ENCODE data around the gene NBPF6.
"Not testable (repeated sequence)": the region's sequence is repeated elsewhere in the genome, so short reads cannot be mapped to it uniquely, and the experiment has no call there.

NBPF6 gene

DNA sequence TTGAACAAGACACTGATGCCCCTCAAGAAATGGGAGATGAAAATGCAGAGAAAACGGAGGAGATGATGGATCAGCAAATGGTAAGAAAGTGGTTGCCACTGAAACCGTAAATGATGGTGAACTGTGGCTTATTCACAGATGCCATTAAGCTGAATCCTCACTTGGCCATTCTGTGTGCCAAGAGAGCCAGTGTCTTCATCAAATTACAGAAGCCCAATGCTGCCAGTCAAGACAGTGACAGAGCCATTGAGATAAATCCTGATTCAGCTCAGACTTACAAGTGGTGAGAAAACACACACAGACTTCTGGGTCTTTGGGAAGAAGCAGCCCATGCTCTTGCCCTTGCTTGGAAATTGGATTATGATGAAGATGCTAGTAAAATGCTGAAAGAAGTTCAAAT is 52.5 kb downstream of the NBPF6 start:
- no peak for DNase-seq

DNA sequence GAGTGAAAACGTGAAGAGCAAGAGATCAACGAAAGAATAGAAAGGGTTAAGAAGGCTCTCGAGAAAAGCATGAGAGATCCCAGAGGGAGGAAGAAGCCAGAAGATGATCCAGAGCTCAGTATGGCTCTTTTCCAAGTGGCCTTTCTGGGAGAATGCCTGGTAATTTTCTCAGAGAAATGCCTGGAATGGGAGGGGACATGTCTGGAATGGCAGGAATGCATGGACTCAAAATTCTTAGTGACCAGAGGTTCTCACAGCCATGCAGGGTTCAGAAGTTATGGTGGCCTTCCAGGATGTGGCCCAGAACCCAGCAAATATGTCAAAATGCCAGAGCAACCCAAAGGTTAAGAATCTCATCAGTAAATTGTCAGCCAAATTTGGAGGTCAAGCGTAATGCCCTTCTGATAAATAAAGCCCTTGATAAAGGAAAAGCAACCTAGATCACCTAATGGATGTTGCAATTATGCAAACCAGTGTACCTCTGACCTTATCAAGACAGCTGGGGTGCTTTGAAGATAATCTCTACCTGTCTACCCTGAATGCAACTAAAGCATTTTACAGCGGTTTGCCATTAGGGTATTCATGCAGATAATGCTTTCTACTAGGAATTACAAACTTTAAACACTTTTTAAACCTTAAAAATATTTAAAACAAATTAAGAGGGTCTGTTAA is 53.1 kb downstream of the NBPF6 start:
- no peak for DNase-seq

- DNase-seq: no peak
These were observed 54.3 kb downstream of the NBPF6 start for GRCh38 chr1:108504447-108504846.

DNA sequence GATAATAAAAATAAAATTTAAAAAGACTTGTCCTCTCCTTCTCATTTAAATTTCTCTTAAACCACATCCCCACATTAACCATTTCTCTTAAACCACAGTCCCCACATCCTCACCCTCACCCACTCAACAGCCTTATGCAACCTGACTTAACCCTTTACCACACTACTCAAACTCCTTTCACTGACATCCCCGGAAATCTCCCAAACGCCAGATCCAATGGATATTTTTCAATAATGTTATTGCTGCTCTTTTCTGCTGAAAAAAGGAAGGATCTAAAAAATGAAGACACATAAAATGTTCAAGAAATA is 55.6 kb downstream of the NBPF6 start:
- DNase-seq: no peak

- no peak for DNase-seq
These were observed 61.6 kb downstream of the NBPF6 start for GRCh38 chr1:108511764-108512163.

- peak; percentile 51 to 75 (median 72) for DNase-seq
These were observed 62.3 kb downstream of the NBPF6 start for GRCh38 chr1:108512239-108513043.

DNA sequence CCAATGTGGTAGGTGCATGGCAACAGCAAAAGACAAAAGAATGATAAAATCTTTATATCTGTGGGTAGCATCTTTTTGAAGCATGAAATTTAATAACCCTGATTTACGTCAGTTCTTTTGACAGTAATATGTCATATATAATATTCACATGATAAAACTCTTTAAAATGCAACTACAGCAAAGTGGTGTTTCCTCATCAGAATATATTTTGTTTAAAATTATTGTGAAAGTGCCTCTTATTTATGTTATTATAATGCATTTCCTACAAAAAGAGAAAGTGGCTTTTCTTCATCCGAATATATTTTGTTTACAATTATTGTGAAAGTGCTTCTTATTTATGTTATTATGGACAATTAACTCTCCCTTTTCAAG is 62.9 kb downstream of the NBPF6 start:
- DNase-seq: no peak

- DNase-seq: not testable (repeated sequence)
These were observed 63.8 kb downstream of the NBPF6 start for GRCh38 chr1:108513914-108514313.

DNA sequence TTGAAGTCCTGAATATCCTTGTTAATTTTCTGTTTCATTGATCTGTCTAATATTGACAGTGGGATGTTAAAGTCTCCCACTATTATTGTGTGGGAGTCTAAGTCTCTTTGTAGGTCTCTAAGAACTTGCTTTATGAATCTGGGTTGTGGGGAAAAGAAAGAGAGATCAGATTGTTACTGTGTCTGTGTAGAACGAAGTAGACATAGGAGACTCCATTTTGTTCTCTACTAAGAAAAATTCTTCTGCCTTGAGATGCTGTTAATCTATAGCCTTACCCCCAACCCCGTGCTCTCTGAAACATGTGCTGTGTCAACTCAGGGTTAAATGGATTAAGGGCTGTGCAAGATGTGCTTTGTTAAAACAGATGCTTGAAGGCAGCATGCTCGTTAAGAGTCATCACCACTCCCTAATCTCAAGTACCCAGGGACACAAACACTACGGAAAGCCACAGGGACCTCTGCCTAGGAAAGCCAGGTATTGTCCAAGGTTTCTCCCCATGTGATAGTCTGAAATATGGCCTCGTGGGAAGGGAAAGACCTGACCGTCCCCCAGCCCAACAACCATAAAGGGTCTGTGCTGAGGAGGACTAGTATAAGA is 67.3 kb downstream of the NBPF6 start:
- DNase-seq: not testable (repeated sequence)
